ENCODE measurements around the gene PYGL. TPM values are rescaled to one million over a fixed set of nuclear protein-coding genes. Genes with fewer than 3 reads are reported as not detected.
"Not testable (repeated sequence)": the region's sequence is repeated elsewhere in the genome, so short reads cannot be mapped to it uniquely, and the experiment has no call there.

Gene PYGL
- total and polyA plus RNA-seq, 3 donors from 2014 or later = 12.7 to 16.5 (median 14.3) TPM

- 36 to 51% methylated on average over 4 of the region's 4 CpGs for WGBS, 2 donors
- peak overlapping the region; percentile 51 to 81 for H3K27ac ChIP-seq
These were observed 3.2 kb upstream of the PYGL start for GRCh38 chr14:50947446-50947845.

GRCh38 chr14:50946234-50946935 is 2.1 kb upstream of the PYGL start:
- no peaks in the 10 kb centered on the region for H3K9me3 ChIP-seq
- intact Hi-C loops (cut with DNase I; ENCODE audit: low total_unique reads) = no loop called here
- H3K27ac ChIP-seq = peak overlapping the region in 1 of 2 donors; percentile 81
- H3K36me3 ChIP-seq (ENCODE audit: low read depth, missing control alignments) = no peaks in the 10 kb centered on the region
- WGBS, 2 donors = 87 to 90% methylated on average over 5 of the region's 5 CpGs
- no peaks in the 10 kb centered on the region for H3K27me3 ChIP-seq
- peaks cover 12% of the 10 kb centered on the region for H3K4me1 ChIP-seq
- no peak overlapping the region for H3K4me3 ChIP-seq
- TF ChIP-seq POLR2A (IDR thresholded peaks at IDR 0.05) (no peak), CTCF (IDR thresholded peaks at IDR 0.05) (no peak)
- no peak for DNase-seq

More at GRCh38 chr14:50947446-50947845, 3.2 kb upstream of the PYGL start:
- DNase-seq = no peak
- TF ChIP-seq CTCF (IDR thresholded peaks at IDR 0.05) (no peak), POLR2A (IDR thresholded peaks at IDR 0.05) (no peak)
- H3K4me1 ChIP-seq = peaks cover 12% of the 10 kb centered on the region
- no peaks in the 10 kb centered on the region for H3K9me3 ChIP-seq
- H3K36me3 ChIP-seq (ENCODE audit: low read depth, missing control alignments) = no peaks in the 10 kb centered on the region
- H3K27me3 ChIP-seq = no peaks in the 10 kb centered on the region
- H3K4me3 ChIP-seq = no peak overlapping the region
- intact Hi-C loops (cut with DNase I; ENCODE audit: low total_unique reads) = no loop called here

GRCh38 chr14:50944647-50945413 is 547 bp upstream of the PYGL start:
- 7% methylated on average over 15 to 23 of the region's 29 CpGs for WGBS, 2 donors
- Histone ChIP-seq H3K4me1 (peaks cover 12% of the 10 kb centered on the region), H3K9me3 (no peaks in the 10 kb centered on the region), H3K36me3 (ENCODE audit: low read depth, missing control alignments) (no peaks in the 10 kb centered on the region), H3K27ac (peak overlapping the region; percentile 90 to 91), H3K4me3 (peak overlapping the region; percentile 68 to 80), H3K27me3 (no peaks in the 10 kb centered on the region)
- peak; percentile 59 for DNase-seq
- intact Hi-C loops (cut with DNase I; ENCODE audit: low total_unique reads) = no loop called here
- TF ChIP-seq POLR2A (IDR thresholded peaks at IDR 0.05) = no peak
- TF ChIP-seq CTCF (IDR thresholded peaks at IDR 0.05) = no peak

- H3K4me3 ChIP-seq = peak overlapping the region; percentile 68 to 80
- TF ChIP-seq CTCF (IDR thresholded peaks at IDR 0.05) (no peak), POLR2A (IDR thresholded peaks at IDR 0.05) (no peak)
- intact Hi-C loops (cut with DNase I; ENCODE audit: low total_unique reads) = no loop called here
- DNase-seq = peak; percentile 43
- H3K36me3 ChIP-seq (ENCODE audit: low read depth, missing control alignments) = no peaks in the 10 kb centered on the region
- H3K27ac ChIP-seq = peak overlapping the region; percentile 90 to 91
- H3K9me3 ChIP-seq = no peaks in the 10 kb centered on the region
- H3K4me1 ChIP-seq = peaks cover 12% of the 10 kb centered on the region
- 10 to 17% methylated on average over 17 to 26 of the region's 26 CpGs for WGBS, 2 donors
- H3K27me3 ChIP-seq = no peaks in the 10 kb centered on the region
These were observed 881 bp downstream of the PYGL start for GRCh38 chr14:50943261-50943942.

- H3K36me3 ChIP-seq (ENCODE audit: low read depth, missing control alignments); H3K27ac ChIP-seq; H3K4me3 ChIP-seq; H3K27me3 ChIP-seq; DNase-seq; intact Hi-C loops (cut with DNase I; ENCODE audit: low total_unique reads); H3K9me3 ChIP-seq; H3K4me1 ChIP-seq: not testable (repeated sequence)
- 78 to 93% methylated on average over 8 of the region's 8 CpGs for WGBS, 2 donors
These were observed 2.6 kb downstream of the PYGL start for GRCh38 chr14:50941638-50942037.
